ENCODE measurements around the gene MMP15.
A peak's percentile ranks its signal among the peaks of the same experiment; 100 is the strongest.

MMP15 gene

DNA sequence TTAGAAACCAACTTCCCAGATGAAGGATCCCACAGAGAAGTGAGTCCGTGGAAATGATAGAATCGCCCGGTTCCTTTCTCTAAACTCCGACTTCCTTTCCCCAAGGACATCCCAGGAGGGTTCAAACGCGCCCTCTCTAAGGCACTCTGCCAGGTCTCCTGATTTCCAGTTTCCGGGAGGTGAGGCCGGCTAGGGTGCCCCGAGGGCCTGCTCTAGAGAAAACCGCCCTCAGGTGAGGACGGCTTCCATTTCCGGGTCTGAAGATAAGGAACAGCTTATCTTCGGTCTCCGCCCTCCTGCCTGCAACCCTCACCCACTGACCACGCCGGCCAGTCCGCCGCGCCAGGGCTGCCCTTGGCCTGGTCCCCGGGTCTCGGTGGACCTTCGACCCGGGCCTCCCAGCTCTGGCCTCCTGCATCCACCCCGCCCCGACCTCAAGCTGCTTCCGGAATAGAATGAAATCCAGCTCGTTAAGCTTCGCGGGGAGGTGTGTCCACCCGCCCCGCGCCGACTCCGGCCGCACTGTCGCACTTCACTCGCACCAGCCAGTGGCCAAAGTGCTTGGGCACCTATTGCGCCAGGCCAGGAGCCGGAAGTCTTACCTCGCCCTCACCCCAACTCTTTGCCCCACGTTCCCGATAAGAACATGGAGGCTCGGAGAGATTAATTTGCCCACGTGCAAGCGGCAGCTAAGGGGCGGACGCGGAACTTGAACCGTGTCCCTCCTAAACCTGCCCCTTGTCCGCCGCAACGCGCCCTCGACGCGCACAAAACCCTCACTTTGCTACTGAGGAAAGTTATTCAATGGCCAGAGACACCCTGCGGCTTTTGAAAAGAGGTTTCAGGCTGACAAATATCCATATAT, 836 bp upstream of the MMP15 start:
- H3K4me3 ChIP-seq (ENCODE audit: low read depth, low read length): peak overlapping the region; percentile 85
- DNase-seq (ENCODE audit: low read depth): no peak
- TF ChIP-seq CTCF (IDR thresholded peaks at IDR 0.05; ENCODE audit: control insufficient read depth, extremely low read depth, insufficient read depth): no peak

- no peak for DNase-seq (ENCODE audit: low read depth)
- peak; percentile 2; the same call in 1 of the 2 replicates for TF ChIP-seq CTCF (IDR thresholded peaks at IDR 0.05; ENCODE audit: control insufficient read depth, extremely low read depth, insufficient read depth)
Observed at GRCh38 chr16:58026139-58026704, 668 bp downstream of the MMP15 start.

GRCh38 chr16:58026705-58027160, 1.2 kb downstream of the MMP15 start:
- peak; percentile 28; the same call in 1 of the 2 replicates for TF ChIP-seq CTCF (IDR thresholded peaks at IDR 0.05; ENCODE audit: control insufficient read depth, extremely low read depth, insufficient read depth)
- H3K4me3 ChIP-seq (ENCODE audit: low read depth, low read length): peak overlapping the region; percentile 85
- no peak for DNase-seq (ENCODE audit: low read depth)

More at GRCh38 chr16:58026139-58026704, 668 bp downstream of the MMP15 start:
- peak overlapping the region; percentile 85 for H3K4me3 ChIP-seq (ENCODE audit: low read depth, low read length)

GRCh38 chr16:58027161-58027915, 1.8 kb downstream of the MMP15 start:
- H3K4me3 ChIP-seq (ENCODE audit: low read depth, low read length): peak overlapping the region; percentile 85
- no peak for TF ChIP-seq CTCF (IDR thresholded peaks at IDR 0.05; ENCODE audit: control insufficient read depth, extremely low read depth, insufficient read depth)
- DNase-seq (ENCODE audit: low read depth): no peak

- peak overlapping the region; percentile 85 for H3K4me3 ChIP-seq (ENCODE audit: low read depth, low read length)
- DNase-seq (ENCODE audit: low read depth): no peak
- TF ChIP-seq CTCF (IDR thresholded peaks at IDR 0.05; ENCODE audit: control insufficient read depth, extremely low read depth, insufficient read depth): no peak
Observed at GRCh38 chr16:58027916-58028455, 2.4 kb downstream of the MMP15 start.

GRCh38 chr16:58028541-58029070, 3.1 kb downstream of the MMP15 start:
- no peak for DNase-seq (ENCODE audit: low read depth)
- no peak overlapping the region for H3K4me3 ChIP-seq (ENCODE audit: low read depth, low read length)
- TF ChIP-seq CTCF (IDR thresholded peaks at IDR 0.05; ENCODE audit: control insufficient read depth, extremely low read depth, insufficient read depth): no peak
